ENCODE measurements around the gene MAPKBP1.

Gene MAPKBP1

DNA sequence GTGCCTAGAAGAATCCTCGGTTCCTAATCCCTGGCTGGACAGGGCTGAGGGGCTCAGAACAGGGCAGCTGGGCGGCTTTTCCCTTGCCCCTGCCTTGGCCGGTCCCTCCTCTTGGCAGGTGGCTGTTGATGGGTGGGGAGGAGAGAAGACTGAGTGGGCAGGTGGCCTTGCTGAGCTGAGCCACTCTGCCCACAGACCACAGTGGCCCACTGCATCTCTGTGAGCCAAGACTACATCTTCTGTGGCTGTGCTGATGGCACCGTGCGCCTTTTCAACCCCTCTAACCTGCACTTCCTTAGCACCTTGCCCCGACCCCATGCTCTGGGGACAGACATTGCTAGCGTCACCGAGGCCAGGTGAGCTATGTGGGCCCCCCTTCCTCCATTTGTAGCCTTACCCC lies 39.1 kb downstream of the MAPKBP1 start:
- no peak overlapping the region for H3K4me3 ChIP-seq (ENCODE audit: low read depth, low read length)
- TF ChIP-seq, protein P1, sequence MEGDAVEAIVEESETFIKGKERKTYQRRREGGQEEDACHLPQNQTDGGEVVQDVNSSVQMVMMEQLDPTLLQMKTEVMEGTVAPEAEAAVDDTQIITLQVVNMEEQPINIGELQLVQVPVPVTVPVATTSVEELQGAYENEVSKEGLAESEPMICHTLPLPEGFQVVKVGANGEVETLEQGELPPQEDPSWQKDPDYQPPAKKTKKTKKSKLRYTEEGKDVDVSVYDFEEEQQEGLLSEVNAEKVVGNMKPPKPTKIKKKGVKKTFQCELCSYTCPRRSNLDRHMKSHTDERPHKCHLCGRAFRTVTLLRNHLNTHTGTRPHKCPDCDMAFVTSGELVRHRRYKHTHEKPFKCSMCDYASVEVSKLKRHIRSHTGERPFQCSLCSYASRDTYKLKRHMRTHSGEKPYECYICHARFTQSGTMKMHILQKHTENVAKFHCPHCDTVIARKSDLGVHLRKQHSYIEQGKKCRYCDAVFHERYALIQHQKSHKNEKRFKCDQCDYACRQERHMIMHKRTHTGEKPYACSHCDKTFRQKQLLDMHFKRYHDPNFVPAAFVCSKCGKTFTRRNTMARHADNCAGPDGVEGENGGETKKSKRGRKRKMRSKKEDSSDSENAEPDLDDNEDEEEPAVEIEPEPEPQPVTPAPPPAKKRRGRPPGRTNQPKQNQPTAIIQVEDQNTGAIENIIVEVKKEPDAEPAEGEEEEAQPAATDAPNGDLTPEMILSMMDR (IDR thresholded peaks at IDR 0.05; ENCODE audit: low read depth, low read length): no peak
- TF ChIP-seq, protein P2, sequence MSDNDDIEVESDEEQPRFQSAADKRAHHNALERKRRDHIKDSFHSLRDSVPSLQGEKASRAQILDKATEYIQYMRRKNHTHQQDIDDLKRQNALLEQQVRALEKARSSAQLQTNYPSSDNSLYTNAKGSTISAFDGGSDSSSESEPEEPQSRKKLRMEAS (IDR thresholded peaks at IDR 0.05; ENCODE audit: low read depth, low read length): no peak
- DNase-seq (ENCODE audit: low read depth): no peak

DNA sequence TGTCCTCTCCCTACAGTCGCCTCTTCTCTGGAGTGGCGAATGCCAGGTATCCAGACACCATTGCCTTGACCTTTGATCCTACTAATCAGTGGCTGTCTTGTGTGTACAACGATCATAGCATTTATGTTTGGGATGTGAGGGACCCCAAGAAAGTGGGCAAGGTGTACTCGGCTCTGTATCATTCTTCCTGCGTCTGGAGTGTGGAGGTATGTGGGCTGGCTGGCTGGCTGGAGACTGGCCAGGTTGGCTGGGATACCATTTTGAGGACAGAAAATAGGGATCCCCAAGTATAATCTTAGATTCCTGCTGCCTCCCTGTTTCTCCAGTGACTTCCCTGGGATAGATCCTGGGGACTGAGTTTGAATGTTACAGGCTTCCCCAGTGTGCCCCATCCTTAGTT lies 40.2 kb downstream of the MAPKBP1 start:
- no peak overlapping the region for H3K4me3 ChIP-seq (ENCODE audit: low read depth, low read length)
- DNase-seq (ENCODE audit: low read depth): no peak
- TF ChIP-seq, protein P1 (IDR thresholded peaks at IDR 0.05; ENCODE audit: low read depth, low read length): no peak
- TF ChIP-seq MYC (IDR thresholded peaks at IDR 0.05; ENCODE audit: low read depth, low read length) (no peak), POLR2A (IDR thresholded peaks at IDR 0.05; ENCODE audit: extremely low read depth, insufficient read length) (no peak)
- TF ChIP-seq, protein P2 (IDR thresholded peaks at IDR 0.05; ENCODE audit: low read depth, low read length): no peak

- no peak overlapping the region for H3K4me3 ChIP-seq (ENCODE audit: low read depth, low read length)
- DNase-seq (ENCODE audit: low read depth): no peak
- TF ChIP-seq MYC (IDR thresholded peaks at IDR 0.05; ENCODE audit: low read depth, low read length) (no peak), POLR2A (IDR thresholded peaks at IDR 0.05; ENCODE audit: extremely low read depth, insufficient read length) (no peak)
- TF ChIP-seq, protein P1 (IDR thresholded peaks at IDR 0.05; ENCODE audit: low read depth, low read length): no peak
- TF ChIP-seq, protein P2 (IDR thresholded peaks at IDR 0.05; ENCODE audit: low read depth, low read length): no peak
These were observed 42.5 kb downstream of the MAPKBP1 start for GRCh38 chr15:41816788-41817187.

GRCh38 chr15:41817327-41817726 lies 43.0 kb downstream of the MAPKBP1 start:
- DNase-seq (ENCODE audit: low read depth): no peak
- TF ChIP-seq MYC (IDR thresholded peaks at IDR 0.05; ENCODE audit: low read depth, low read length): no peak
- TF ChIP-seq, protein P2 (IDR thresholded peaks at IDR 0.05; ENCODE audit: low read depth, low read length): no peak
- no peak for TF ChIP-seq POLR2A (IDR thresholded peaks at IDR 0.05; ENCODE audit: extremely low read depth, insufficient read length)
- TF ChIP-seq, protein P1 (IDR thresholded peaks at IDR 0.05; ENCODE audit: low read depth, low read length): no peak
- no peak overlapping the region for H3K4me3 ChIP-seq (ENCODE audit: low read depth, low read length)

GRCh38 chr15:41817781-41818180 lies 43.5 kb downstream of the MAPKBP1 start:
- TF ChIP-seq, protein P2 (IDR thresholded peaks at IDR 0.05; ENCODE audit: low read depth, low read length): no peak
- TF ChIP-seq, protein P1 (IDR thresholded peaks at IDR 0.05; ENCODE audit: low read depth, low read length): no peak
- TF ChIP-seq MYC (IDR thresholded peaks at IDR 0.05; ENCODE audit: low read depth, low read length) (no peak), POLR2A (IDR thresholded peaks at IDR 0.05; ENCODE audit: extremely low read depth, insufficient read length) (no peak)
- no peak for DNase-seq (ENCODE audit: low read depth)
- no peak overlapping the region for H3K4me3 ChIP-seq (ENCODE audit: low read depth, low read length)
